Measurements from ENCODE around the gene CHST9. TPM values are rescaled to one million over a fixed set of nuclear protein-coding genes. Genes with fewer than 3 reads are reported as not detected.

Gene CHST9
- total RNA-seq, 2 experiments from 2014 or later = not detected

DNA sequence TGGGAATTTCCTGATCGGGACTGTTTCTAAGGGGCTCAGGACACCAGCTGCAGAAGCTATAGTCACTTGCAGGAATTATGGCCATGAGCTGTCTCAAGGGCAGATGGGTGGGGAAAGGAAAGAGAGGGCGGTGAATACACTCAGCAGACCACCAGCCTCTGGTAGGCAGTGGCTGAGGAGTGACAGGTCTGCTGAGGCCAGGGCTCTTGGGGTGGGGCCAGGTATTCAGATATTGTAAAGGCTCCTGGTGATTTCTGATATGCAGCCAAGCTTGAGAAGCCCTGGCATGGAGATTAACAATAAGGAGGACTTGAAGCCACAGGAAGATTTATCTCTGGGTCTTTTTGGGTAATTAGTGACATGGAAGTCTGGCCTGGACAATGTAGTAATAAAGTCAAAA, 174.3 kb downstream of the CHST9 start:
- Histone ChIP-seq H3K4me3 (ENCODE audit: low read length) (no peak overlapping the region), H3K4me1 (ENCODE audit: insufficient read depth, low read length) (no peaks in the 10 kb centered on the region), H3K9me3 (ENCODE audit: control insufficient read depth in 1 of 2, insufficient read depth in 1 of 2, low read length in 2 of 2) (peaks cover 0 to 7% of the 10 kb centered on the region in 2 experiments), H3K27ac (ENCODE audit: low read depth in 1 of 2, low read length in 2 of 2) (no peak overlapping the region), H3K27me3 (ENCODE audit: control insufficient read depth in 1 of 2, insufficient read depth in 2 of 2, low read length in 2 of 2) (no peaks in the 10 kb centered on the region), H3K36me3 (ENCODE audit: insufficient read depth, low read length) (no peaks in the 10 kb centered on the region)
- no peak for ATAC-seq (ENCODE audit: poor library complexity)
- DNase-seq = no peak
- Mint-ChIP-seq H3K27ac (no peak overlapping the region), H3K4me1 (ENCODE audit: low read depth) (no peaks in the 10 kb centered on the region), H3K36me3 (ENCODE audit: low read depth) (no peaks in the 10 kb centered on the region), H3K4me3 (no peak overlapping the region), H3K27me3 (no peaks in the 10 kb centered on the region), H3K9me3 (peaks cover 6% of the 10 kb centered on the region)
- intact Hi-C loops (cut with DNase I, micrococcal nuclease) = no loop called here
- ChIA-PET POLR2A (no interaction called here), CTCF (no interaction called here)
- TF ChIP-seq, protein P1, sequence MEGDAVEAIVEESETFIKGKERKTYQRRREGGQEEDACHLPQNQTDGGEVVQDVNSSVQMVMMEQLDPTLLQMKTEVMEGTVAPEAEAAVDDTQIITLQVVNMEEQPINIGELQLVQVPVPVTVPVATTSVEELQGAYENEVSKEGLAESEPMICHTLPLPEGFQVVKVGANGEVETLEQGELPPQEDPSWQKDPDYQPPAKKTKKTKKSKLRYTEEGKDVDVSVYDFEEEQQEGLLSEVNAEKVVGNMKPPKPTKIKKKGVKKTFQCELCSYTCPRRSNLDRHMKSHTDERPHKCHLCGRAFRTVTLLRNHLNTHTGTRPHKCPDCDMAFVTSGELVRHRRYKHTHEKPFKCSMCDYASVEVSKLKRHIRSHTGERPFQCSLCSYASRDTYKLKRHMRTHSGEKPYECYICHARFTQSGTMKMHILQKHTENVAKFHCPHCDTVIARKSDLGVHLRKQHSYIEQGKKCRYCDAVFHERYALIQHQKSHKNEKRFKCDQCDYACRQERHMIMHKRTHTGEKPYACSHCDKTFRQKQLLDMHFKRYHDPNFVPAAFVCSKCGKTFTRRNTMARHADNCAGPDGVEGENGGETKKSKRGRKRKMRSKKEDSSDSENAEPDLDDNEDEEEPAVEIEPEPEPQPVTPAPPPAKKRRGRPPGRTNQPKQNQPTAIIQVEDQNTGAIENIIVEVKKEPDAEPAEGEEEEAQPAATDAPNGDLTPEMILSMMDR (IDR thresholded peaks at IDR 0.05) = no peak

DNA sequence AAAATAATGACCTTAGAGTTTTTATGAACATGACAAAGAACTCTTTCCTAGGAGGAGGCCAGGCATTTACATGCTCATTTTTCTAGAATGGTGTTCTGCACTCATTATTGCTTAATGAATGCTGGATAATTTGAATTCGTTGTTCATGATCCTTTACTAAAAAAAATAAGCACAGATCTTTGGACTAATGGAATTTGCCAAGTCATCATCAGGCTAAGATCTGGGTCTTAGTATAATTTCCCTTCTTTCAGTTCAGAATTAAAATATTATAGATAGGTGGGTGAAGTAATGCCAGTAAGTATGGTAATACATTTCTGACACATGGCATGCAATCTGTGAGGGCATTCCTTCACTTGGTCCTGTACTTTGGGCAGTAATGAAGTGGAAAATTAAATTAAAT, 175.8 kb downstream of the CHST9 start:
- TF ChIP-seq, protein P1 (IDR thresholded peaks at IDR 0.05) = no peak
- no peaks in the 10 kb centered on the region for H3K4me1 ChIP-seq (ENCODE audit: insufficient read depth, low read length)
- H3K9me3 Mint-ChIP-seq = peaks cover 6% of the 10 kb centered on the region
- no peaks in the 10 kb centered on the region for H3K36me3 ChIP-seq (ENCODE audit: insufficient read depth, low read length)
- CTCF ChIA-PET = no interaction called here
- no peaks in the 10 kb centered on the region for H3K27me3 Mint-ChIP-seq
- no peak overlapping the region for H3K4me3 Mint-ChIP-seq
- no peak for ATAC-seq (ENCODE audit: poor library complexity)
- POLR2A ChIA-PET = no interaction called here
- H3K4me3 ChIP-seq (ENCODE audit: low read length) = no peak overlapping the region
- no peak for DNase-seq
- peaks cover 0 to 7% of the 10 kb centered on the region in 2 experiments for H3K9me3 ChIP-seq (ENCODE audit: control insufficient read depth in 1 of 2, insufficient read depth in 1 of 2, low read length in 2 of 2)
- H3K27ac Mint-ChIP-seq = no peak overlapping the region
- no peak overlapping the region for H3K27ac ChIP-seq (ENCODE audit: low read depth in 1 of 2, low read length in 2 of 2)
- no peaks in the 10 kb centered on the region for H3K27me3 ChIP-seq (ENCODE audit: control insufficient read depth in 1 of 2, insufficient read depth in 2 of 2, low read length in 2 of 2)
- H3K4me1 Mint-ChIP-seq (ENCODE audit: low read depth) = no peaks in the 10 kb centered on the region
- intact Hi-C loops (cut with DNase I, micrococcal nuclease) = no loop called here
- no peaks in the 10 kb centered on the region for H3K36me3 Mint-ChIP-seq (ENCODE audit: low read depth)

DNA sequence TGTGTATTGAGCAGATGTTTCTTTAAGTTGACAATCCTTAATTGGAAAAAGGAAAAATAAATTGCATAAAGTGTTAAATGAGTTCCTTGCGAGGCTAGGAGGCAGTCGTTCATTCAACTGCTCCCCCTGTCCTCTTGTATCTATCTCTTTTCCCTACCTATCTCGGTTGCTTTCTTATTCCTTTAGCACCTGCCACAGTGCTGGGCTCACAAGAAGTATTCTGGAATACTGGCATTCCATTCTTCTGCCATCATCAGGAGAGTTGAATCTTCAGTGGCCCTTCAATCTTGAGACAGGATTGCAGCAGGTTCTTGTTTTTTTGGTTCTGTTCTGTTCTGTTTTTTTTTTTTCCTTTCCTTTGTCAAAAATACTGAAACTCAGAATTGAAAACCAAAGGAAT, 176.5 kb downstream of the CHST9 start:
- Histone ChIP-seq H3K36me3 (ENCODE audit: insufficient read depth, low read length) (no peaks in the 10 kb centered on the region), H3K27me3 (ENCODE audit: control insufficient read depth in 1 of 2, insufficient read depth in 2 of 2, low read length in 2 of 2) (no peaks in the 10 kb centered on the region), H3K27ac (ENCODE audit: low read depth in 1 of 2, low read length in 2 of 2) (no peak overlapping the region), H3K4me3 (ENCODE audit: low read length) (no peak overlapping the region), H3K4me1 (ENCODE audit: insufficient read depth, low read length) (no peaks in the 10 kb centered on the region), H3K9me3 (ENCODE audit: control insufficient read depth in 1 of 2, insufficient read depth in 1 of 2, low read length in 2 of 2) (peaks cover 0 to 7% of the 10 kb centered on the region in 2 experiments)
- TF ChIP-seq, protein P1 (IDR thresholded peaks at IDR 0.05) = no peak
- Mint-ChIP-seq H3K27me3 (no peaks in the 10 kb centered on the region), H3K4me1 (ENCODE audit: low read depth) (no peaks in the 10 kb centered on the region), H3K4me3 (no peak overlapping the region), H3K36me3 (ENCODE audit: low read depth) (no peaks in the 10 kb centered on the region), H3K27ac (no peak overlapping the region), H3K9me3 (peaks cover 6% of the 10 kb centered on the region)
- intact Hi-C loops (cut with DNase I, micrococcal nuclease) = no loop called here
- ATAC-seq (ENCODE audit: poor library complexity) (no peak), DNase-seq (no peak)
- POLR2A ChIA-PET = no interaction called here
- CTCF ChIA-PET = no interaction called here

Measured in CD4-positive, alpha-beta T cell (primary cell).